HCT116 (cell line): ENCODE measurements around the gene NELL1. TPM values are rescaled to one million over a fixed set of nuclear protein-coding genes. Genes with fewer than 3 reads are reported as not detected.

ENCODE experiments used
- total RNA-seq: library from RNA; stranded (reverse); gene quantifications from one replicate; pipeline ENCODE4 v1.2.1, GENCODE V29; 2021; ENCODE audit not compliant: unreplicated experiment

Gene NELL1
- total RNA-seq, 1 experiment from 2014 or later = not detected

Other genes starting within 250 kb of the NELL1 start
- gene SLC6A5, start 70.0 kb upstream of the NELL1 start, total RNA-seq = not detected